GM21390 (cell line): Measurements from ENCODE around the gene SH3RF3.

ENCODE experiments used
- ATAC-seq: cut with Tn5 transposase; IDR thresholded peaks from one replicate; pipeline ENCODE4 v1.9.1; 2021; ENCODE audit not compliant: unreplicated experiment

SH3RF3 gene

GRCh38 chr2:109257653-109258052, 128.6 kb downstream of the SH3RF3 start:
- no peak for ATAC-seq

GRCh38 chr2:109258376-109258775, 129.4 kb downstream of the SH3RF3 start:
- no peak for ATAC-seq

GRCh38 chr2:109258905-109259540, 130.0 kb downstream of the SH3RF3 start:
- no peak for ATAC-seq

- no peak for ATAC-seq
These were observed 130.7 kb downstream of the SH3RF3 start for GRCh38 chr2:109259671-109260070.

- no peak for ATAC-seq
These were observed 131.3 kb downstream of the SH3RF3 start for GRCh38 chr2:109260116-109260855.

- no peak for ATAC-seq
These were observed 132.1 kb downstream of the SH3RF3 start for GRCh38 chr2:109260886-109261700.

- no peak for ATAC-seq
These were observed 133.1 kb downstream of the SH3RF3 start for GRCh38 chr2:109261906-109262631.

- no peak for ATAC-seq
These were observed 135.8 kb downstream of the SH3RF3 start for GRCh38 chr2:109264595-109265328.

GRCh38 chr2:109265369-109265768, 136.4 kb downstream of the SH3RF3 start:
- no peak for ATAC-seq

GRCh38 chr2:109265953-109266352, 136.9 kb downstream of the SH3RF3 start:
- no peak for ATAC-seq

GRCh38 chr2:109266496-109266895, 137.5 kb downstream of the SH3RF3 start:
- no peak for ATAC-seq

- ATAC-seq, result no peak
These were observed 138.2 kb downstream of the SH3RF3 start for GRCh38 chr2:109266998-109267854.

- ATAC-seq, result no peak
These were observed 139.9 kb downstream of the SH3RF3 start for GRCh38 chr2:109268916-109269315.

- ATAC-seq, result no peak
These were observed 140.9 kb downstream of the SH3RF3 start for GRCh38 chr2:109269706-109270504.

- ATAC-seq, result no peak
These were observed 141.7 kb downstream of the SH3RF3 start for GRCh38 chr2:109270505-109271312.

- ATAC-seq, result no peak
These were observed 142.9 kb downstream of the SH3RF3 start for GRCh38 chr2:109271920-109272319.

GRCh38 chr2:109272461-109272860, 143.5 kb downstream of the SH3RF3 start:
- ATAC-seq, result no peak
